IMR-90 (cell line): ENCODE data around the gene MATK. TPM values are rescaled to one million over a fixed set of nuclear protein-coding genes. Genes with fewer than 3 reads are reported as not detected.

Source experiments
- ATAC-seq: fragments of 200-7000 bp; cut with Tn5 transposase; 2 replicates; pipeline ENCODE4 v1.9.1; 2020; ENCODE audit warnings: low read depth, mild to moderate bottlenecking, moderate library complexity
- BruUV-seq: library from RNA; stranded (reverse); fragments of 400-500 nt; replicated peaks from 2 replicates; lab custom pipeline; 2021; lab: Mats Ljungman, UMichigan
- CTCF ChIA-PET: fragments of 300-600 bp; formaldehyde crosslinking; extraction: SDS; loops from one replicate; lab custom pipeline; 2021; ENCODE audit warnings: antibody characterized with exemption; lab: Yijun Ruan, JAX
- POLR2A ChIA-PET: fragments of 300-600 bp; sonication (Branson Sonifier 250); formaldehyde crosslinking; loops from one replicate; lab custom pipeline; 2022; ENCODE audit warnings: antibody characterized with exemption; ENCODE audit not compliant: unreplicated experiment; lab: Charles Lee
- DNase-seq: peaks from one replicate; pipeline ENCODE4 v3.0.0; 2013
- H2AFZ ChIP-seq: replicated peaks from 2 replicates; pipeline ENCODE3; 2013; ENCODE audit warnings: low read length, mild to moderate bottlenecking; ENCODE audit not compliant: poor library complexity
- H2AK5ac ChIP-seq: 2 replicates; pipeline ENCODE4 v1.6.1; 2013; ENCODE audit warnings: low read depth, low read length, inconsistent platforms
- H2AK9ac ChIP-seq: replicated peaks from 2 replicates; pipeline ENCODE3; 2013; ENCODE audit warnings: mild to moderate bottlenecking, low read depth, low read length, moderate library complexity; ENCODE audit not compliant: poor library complexity
- H2BK120ac ChIP-seq: 2 replicates; pipeline ENCODE4 v1.6.1; 2013; ENCODE audit warnings: low read depth, low read length, inconsistent platforms
- H2BK15ac ChIP-seq: 3 replicates; pipeline ENCODE4 v1.6.1; 2013; ENCODE audit warnings: low read depth, low read length, inconsistent platforms
- H2BK20ac ChIP-seq: 2 replicates; pipeline ENCODE4 v1.6.1; 2013; ENCODE audit warnings: low read depth, mild to moderate bottlenecking, inconsistent platforms, low read length, moderate library complexity
- H2BK5ac ChIP-seq: 2 replicates; pipeline ENCODE4 v1.6.1; 2013; ENCODE audit warnings: mild to moderate bottlenecking, low read depth, low read length, inconsistent platforms; ENCODE audit not compliant: poor library complexity, severe bottlenecking
- H3K14ac ChIP-seq: replicated peaks from 2 replicates; pipeline ENCODE4 v1.6.1; 2013; ENCODE audit warnings: low read depth, low read length, inconsistent platforms
- H3K18ac ChIP-seq: 2 replicates; pipeline ENCODE4 v1.6.1; 2013; ENCODE audit warnings: low read depth, low read length, control low read depth
- H3K23ac ChIP-seq: 2 replicates; pipeline ENCODE4 v1.6.1; 2013; ENCODE audit warnings: low read depth, low read length, inconsistent platforms
- H3K27ac ChIP-seq: 2 replicates; pipeline ENCODE4 v1.5.1; 2013; ENCODE audit warnings: mild to moderate bottlenecking, control low read depth, low read length; ENCODE audit not compliant: insufficient read depth
- H3K27me3 ChIP-seq: 2 replicates; pipeline ENCODE4 v1.6.1; 2013; ENCODE audit warnings: low read length; ENCODE audit not compliant: control insufficient read depth, insufficient read depth
- H3K36me3 ChIP-seq: 2 replicates; pipeline ENCODE4 v1.6.1; 2013; ENCODE audit warnings: low read length, mixed read lengths; ENCODE audit not compliant: control insufficient read depth, insufficient read depth
- H3K4ac ChIP-seq: 2 replicates; pipeline ENCODE4 v1.6.1; 2013; ENCODE audit warnings: low read depth, low read length, inconsistent platforms
- H3K4me1 ChIP-seq: 2 replicates; pipeline ENCODE4 v1.6.1; 2013; ENCODE audit warnings: low read length, mixed read lengths; ENCODE audit not compliant: control insufficient read depth, insufficient read depth
- H3K4me2 ChIP-seq: 2 replicates; pipeline ENCODE4 v1.6.1; 2013; ENCODE audit warnings: low read depth, mild to moderate bottlenecking, control low read depth, low read length, moderate library complexity
- H3K4me3 ChIP-seq: 2 replicates; pipeline ENCODE4 v1.5.1; 2013; ENCODE audit warnings: low read depth, mild to moderate bottlenecking, control low read depth, low read length, moderate library complexity; ENCODE audit not compliant: insufficient read depth
- H3K56ac ChIP-seq: 2 replicates; pipeline ENCODE4 v1.6.1; 2013; ENCODE audit warnings: low read length, inconsistent platforms; ENCODE audit not compliant: insufficient read depth; ENCODE audit errors: extremely low read depth
- H3K79me1 ChIP-seq, 2 experiments: 2 replicates each; pipeline ENCODE4 v1.6.1; 2013; ENCODE audit warnings: low read length in 2 of 2, inconsistent platforms in 1 of 2, low read depth in 1 of 2
- H3K9ac ChIP-seq: 2 replicates; pipeline ENCODE4 v1.6.1; 2013; ENCODE audit warnings: low read depth, low read length, control low read depth
- H3K9me1 ChIP-seq: 2 replicates; pipeline ENCODE4 v1.6.1; 2013; ENCODE audit warnings: low read length, inconsistent platforms; ENCODE audit not compliant: insufficient read depth
- H3K9me3 ChIP-seq: 2 replicates; pipeline ENCODE4 v1.6.1; 2013; ENCODE audit warnings: low read length; ENCODE audit not compliant: control insufficient read depth, insufficient read depth
- H4K20me1 ChIP-seq: 2 replicates; pipeline ENCODE4 v1.6.1; 2013; ENCODE audit warnings: low read length, inconsistent platforms; ENCODE audit not compliant: insufficient read depth
- H4K5ac ChIP-seq: 2 replicates; pipeline ENCODE4 v1.6.1; 2013; ENCODE audit warnings: mild to moderate bottlenecking, low read depth, low read length, control low read depth
- H4K8ac ChIP-seq, 2 experiments: 2 replicates each; pipeline ENCODE4 v1.6.1; 2013; ENCODE audit warnings: low read depth in 2 of 2, low read length in 2 of 2, control low read depth in 1 of 2, inconsistent platforms in 1 of 2
- H4K91ac ChIP-seq: 2 replicates; pipeline ENCODE4 v1.6.1; 2013; ENCODE audit warnings: low read depth, low read length, inconsistent platforms; ENCODE audit not compliant: insufficient read depth
- BHLHE40 ChIP-seq: fragments of 150-350 bp; IDR thresholded peaks from 2 replicates; pipeline ENCODE4 v1.6.1; 2016; ENCODE audit warnings: mild to moderate bottlenecking, low read depth, low read length
- CHD1 ChIP-seq: IDR thresholded peaks from 2 replicates; pipeline ENCODE4 v1.6.1; 2012; ENCODE audit warnings: low read depth, low read length, improper control_type of control experiment
- CTCF ChIP-seq: conservative IDR thresholded peaks from 2 replicates; pipeline ENCODE4 v1.5.1; 2012; ENCODE audit warnings: mild to moderate bottlenecking, low read depth, low read length, improper control_type of control experiment
- FOS ChIP-seq: fragments of 150-350 bp; IDR thresholded peaks from 2 replicates; pipeline ENCODE4 v1.6.1; 2016; ENCODE audit warnings: low read depth, low read length
- MAZ ChIP-seq: IDR thresholded peaks from 2 replicates; pipeline ENCODE4 v1.6.1; 2012; ENCODE audit warnings: low read depth, mild to moderate bottlenecking, low read length, improper control_type of control experiment, moderate library complexity, borderline replicate concordance
- NFE2L2 ChIP-seq: fragments of 150-350 bp; IDR thresholded peaks from 2 replicates; pipeline ENCODE4 v1.6.1; 2016; ENCODE audit warnings: low read depth, mild to moderate bottlenecking, low read length
- POLR2A ChIP-seq: IDR thresholded peaks from 2 replicates; pipeline ENCODE4 v1.6.1; 2012; ENCODE audit warnings: mild to moderate bottlenecking, low read depth, low read length
- SMC3 ChIP-seq: fragments of 150-350 bp; IDR thresholded peaks from 2 replicates; pipeline ENCODE4 v1.6.1; 2016; ENCODE audit warnings: low read depth, mild to moderate bottlenecking, antibody characterized with exemption, low read length, moderate library complexity
- USF2 ChIP-seq: fragments of 150-350 bp; IDR thresholded peaks from 2 replicates; pipeline ENCODE4 v1.6.1; 2017; ENCODE audit warnings: mild to moderate bottlenecking, antibody characterized with exemption, low read length, low read depth
- WGBS, 2 experiments: methylation state at CpG; one replicate each; pipeline versions ENCODE4 v1.1.5 to v1.1.7; 2013; ENCODE audit warnings: missing lambda C conversion rate in 2 of 2; ENCODE audit not compliant: insufficient read length in 1 of 2; ENCODE audit errors: extremely low coverage in 2 of 2; 5-methylcytosine and 5-hydroxymethylcytosine counted together
- dilution Hi-C: fragments of 300-500 bp; cut with HindIII; formaldehyde crosslinking; loops from one replicate; pipeline ENCODE4 v1.14.3; 2018; ENCODE audit warnings: low sequenced_read_pairs; ENCODE audit not compliant: unreplicated experiment
- in situ Hi-C: fragments of 300-500 bp; cut with MboI; formaldehyde crosslinking; loops from 3 replicates; pipeline ENCODE4 v1.14.3; 2019; ENCODE audit warnings: low sequenced_read_pairs, inconsistent platforms, mixed read lengths
- intact Hi-C: fragments of 100-400 bp; cut with micrococcal nuclease; formaldehyde crosslinking; loops from 2 replicates; pipeline ENCODE4 v1.10.0; 2022
- polyA plus RNA-seq, 3 experiments: library from polyadenylated mRNA; depleted of rRNA; stranded (reverse); fragments of >200 nt; gene quantifications; 2 replicates each; pipeline ENCODE4 v1.2.3, GENCODE V29; 2012; ENCODE audit warnings: low replicate concordance in 1 of 3
- total RNA-seq: library from RNA; depleted of rRNA; stranded (reverse); fragments of >200 nt; gene quantifications from 2 replicates; pipeline ENCODE4 v1.2.3, GENCODE V29; 2012

The MATK gene
- total and polyA plus RNA-seq, 2 of the 4 experiments (the other 2 are of a cell fraction) = not detected

DNA sequence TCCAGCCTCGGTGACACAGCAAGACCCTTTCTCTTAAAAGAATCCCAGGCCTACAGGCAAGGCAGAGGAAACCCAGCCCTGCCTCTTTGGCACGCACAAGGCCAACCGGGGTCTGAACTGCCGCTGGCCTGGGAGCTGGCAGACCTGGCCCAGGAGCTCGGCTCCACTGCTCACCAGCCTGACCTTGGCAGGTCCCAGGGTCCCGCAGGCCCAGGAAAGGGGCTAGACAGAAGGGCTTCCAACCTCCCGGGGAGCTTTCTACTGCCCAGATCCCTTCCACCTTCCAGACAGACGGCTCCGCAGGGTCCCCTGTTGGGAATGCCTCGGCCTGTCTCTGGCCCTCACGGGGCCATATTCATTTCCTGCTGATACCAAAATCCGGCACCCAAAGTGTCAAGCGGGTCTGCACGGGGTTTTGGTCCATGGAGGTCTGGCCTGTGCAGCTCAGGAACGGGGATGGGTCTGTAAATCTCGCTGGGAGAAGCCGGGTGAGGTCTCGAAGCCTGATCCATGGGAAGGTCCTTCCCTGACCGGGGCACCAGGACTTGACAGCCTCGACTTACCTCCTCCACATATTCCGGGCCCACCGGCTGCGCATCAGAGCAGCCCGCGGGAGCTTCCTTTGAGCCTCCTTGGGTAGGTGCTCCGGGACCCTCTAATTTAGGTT, 36.6 kb upstream of the MATK start:
- Histone ChIP-seq H4K5ac (no peak overlapping the region), H4K91ac (no peak overlapping the region), H3K23ac (no peak overlapping the region), H3K9me3 (no peaks in the 10 kb centered on the region), H3K9ac (no peak overlapping the region), H3K27me3 (peaks cover 13% of the 10 kb centered on the region), H2AFZ (no peak overlapping the region), H3K36me3 (no peaks in the 10 kb centered on the region), H2BK20ac (no peak overlapping the region), H3K14ac (no peak overlapping the region), H3K18ac (no peak overlapping the region), H2BK120ac (no peak overlapping the region), H3K4me1 (no peaks in the 10 kb centered on the region), H3K9me1 (0 out of 2 replicates have a peak, but pooled peaks cover 2% of the 10 kb centered on the region), H3K4ac (no peak overlapping the region), H2BK5ac (no peak overlapping the region), H2AK5ac (no peak overlapping the region), H3K27ac (no peak overlapping the region), H2AK9ac (no peak overlapping the region), H3K79me1 (no peaks in the 10 kb centered on the region), H2BK15ac (no peak overlapping the region), H3K56ac (no peak overlapping the region), H3K4me2 (no peak overlapping the region), H3K4me3 (no peak overlapping the region), H4K20me1 (no peaks in the 10 kb centered on the region), H4K8ac (no peak overlapping the region)
- POLR2A ChIA-PET = no interaction called here
- CTCF ChIA-PET = interaction anchor here (0.6 to 1.5 kb wide), 5 partner anchors 9 to 134 kb away, joined by 3 to 7 read pairs (median 3); no protein-coding TSS in a partner anchor
- DNase-seq (no peak), ATAC-seq (no peak)
- no peak for TF ChIP-seq CHD1
- no peak for TF ChIP-seq MAZ
- TF ChIP-seq CTCF = no peak
- no peak for TF ChIP-seq BHLHE40
- no peak for TF ChIP-seq SMC3
- TF ChIP-seq USF2 = no peak
- TF ChIP-seq POLR2A = no peak
- TF ChIP-seq FOS = no peak
- TF ChIP-seq NFE2L2 = no peak
- WGBS, 2 experiments = 80% methylated on average over 17 of the region's 26 CpGs; no CpG with 5 or more reads in 1 of the 2 experiments
- in situ Hi-C loops = no loop called here
- intact Hi-C loops = loop anchor here (5.0 kb wide), 1 partner anchor 156 kb away; no protein-coding TSS in a partner anchor
- dilution Hi-C loops = no loop called here
- no TSS peak for BruUV-seq
